HFF-Myc (cell line): Measurements from ENCODE around the gene MNAT1.

Experiments used
- DNase-seq: peaks from one replicate; pipeline ENCODE4 v3.0.0-alpha.2; 2011; ENCODE audit warnings: low read depth; ENCODE audit errors: extremely low read depth
- H3K4me3 ChIP-seq: replicated peaks from 2 replicates; pipeline ENCODE4 v1.5.1; 2011; ENCODE audit warnings: low read depth, mild to moderate bottlenecking, control low read depth, low read length
- CTCF ChIP-seq: IDR thresholded peaks from 2 replicates; pipeline ENCODE4 v1.5.1; 2012; ENCODE audit warnings: mild to moderate bottlenecking, low read depth, low read length, control low read depth; ENCODE audit errors: missing control alignments

Gene MNAT1

GRCh38 chr14:60817113-60817512 is 82.6 kb downstream of the MNAT1 start:
- H3K4me3 ChIP-seq = no peak overlapping the region
- TF ChIP-seq CTCF = no peak
- DNase-seq = no peak

DNA sequence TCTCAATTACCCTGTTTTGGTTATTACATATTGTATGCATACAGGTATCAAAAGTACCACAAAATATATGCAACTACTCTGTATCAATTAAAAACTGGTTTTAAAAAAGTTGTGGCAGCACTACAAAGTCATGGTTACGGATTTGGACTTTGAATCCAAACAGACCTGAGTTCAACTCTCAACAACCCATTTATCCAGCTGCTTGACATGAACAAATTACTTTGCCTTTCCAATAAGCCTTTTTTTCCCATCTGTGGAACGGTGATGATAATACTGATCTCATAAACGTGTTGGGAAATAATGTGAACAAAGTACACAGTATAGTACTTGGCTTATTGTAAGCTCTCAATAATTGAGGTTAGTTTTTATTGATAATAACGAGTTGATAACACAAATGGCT is 85.0 kb downstream of the MNAT1 start:
- no peak overlapping the region for H3K4me3 ChIP-seq
- no peak for TF ChIP-seq CTCF
- DNase-seq = no peak

DNA sequence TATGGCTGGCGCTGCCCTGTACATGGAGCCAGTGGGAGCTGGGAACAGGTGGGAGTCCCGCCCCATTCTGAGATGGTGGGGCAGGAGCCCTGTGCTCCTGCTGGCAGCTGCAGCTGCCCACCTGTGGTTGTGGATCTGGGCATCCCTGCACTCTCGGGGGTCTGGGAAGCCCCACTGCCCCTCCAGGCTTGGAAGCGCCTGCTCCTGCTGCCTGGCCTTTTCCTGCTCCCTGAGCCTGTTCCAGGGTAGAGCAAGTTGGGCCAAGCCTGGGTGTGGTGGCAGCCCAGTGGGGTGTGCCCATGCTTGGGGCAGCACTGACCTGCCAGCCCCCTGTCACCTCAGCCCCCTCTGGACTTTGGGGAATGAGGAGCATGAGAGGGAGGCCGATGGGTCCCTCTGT is 104.0 kb downstream of the MNAT1 start:
- DNase-seq = no peak
- TF ChIP-seq CTCF = no peak
- H3K4me3 ChIP-seq = no peak overlapping the region

DNA sequence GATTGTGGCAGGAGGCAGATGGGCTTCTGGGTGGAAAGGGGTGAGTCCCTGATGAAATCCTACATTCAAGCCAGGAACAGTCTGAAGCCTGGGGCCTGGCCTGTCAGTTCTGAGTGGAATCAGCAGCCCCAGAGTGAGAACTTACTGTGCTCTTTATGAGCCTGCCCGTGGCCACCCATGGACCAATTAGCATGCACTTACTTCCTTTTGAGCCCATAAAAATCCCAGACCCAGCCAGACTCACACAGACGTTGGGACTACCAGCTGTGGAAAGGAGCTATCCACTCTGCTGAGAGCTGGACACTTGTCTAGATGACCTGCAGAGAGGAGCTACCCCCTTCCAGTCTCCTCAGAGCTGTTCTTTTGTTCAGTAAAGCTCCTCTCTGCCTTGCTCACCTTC is 104.5 kb downstream of the MNAT1 start:
- no peak for DNase-seq
- TF ChIP-seq CTCF = no peak
- H3K4me3 ChIP-seq = no peak overlapping the region

- no peak for TF ChIP-seq CTCF
- H3K4me3 ChIP-seq = no peak overlapping the region
- no peak for DNase-seq
Measured at GRCh38 chr14:60839657-60840056, 105.1 kb downstream of the MNAT1 start.

- H3K4me3 ChIP-seq = no peak overlapping the region
- no peak for DNase-seq
- TF ChIP-seq CTCF = no peak
Measured at GRCh38 chr14:60840313-60840712, 105.8 kb downstream of the MNAT1 start.

- no peak overlapping the region for H3K4me3 ChIP-seq
- no peak for DNase-seq
- no peak for TF ChIP-seq CTCF
Measured at GRCh38 chr14:60845523-60845922, 111.0 kb downstream of the MNAT1 start.
